NCI-H2107 treated with DMSO at 0.1 percent for 48 hours (cell line): ENCODE results near the gene TGFBR3.
A peak's percentile ranks its signal among the peaks of the same experiment; 100 is the strongest.
"Not testable (repeated sequence)": the region's sequence is repeated elsewhere in the genome, so short reads cannot be mapped to it uniquely, and the experiment has no call there.

Experiments used
- DNase-seq: peaks from one replicate; lab custom pipeline; 2025; ENCODE audit not compliant: unreplicated experiment; lab: John Stamatoyannopoulos, UW

TGFBR3 gene

DNA sequence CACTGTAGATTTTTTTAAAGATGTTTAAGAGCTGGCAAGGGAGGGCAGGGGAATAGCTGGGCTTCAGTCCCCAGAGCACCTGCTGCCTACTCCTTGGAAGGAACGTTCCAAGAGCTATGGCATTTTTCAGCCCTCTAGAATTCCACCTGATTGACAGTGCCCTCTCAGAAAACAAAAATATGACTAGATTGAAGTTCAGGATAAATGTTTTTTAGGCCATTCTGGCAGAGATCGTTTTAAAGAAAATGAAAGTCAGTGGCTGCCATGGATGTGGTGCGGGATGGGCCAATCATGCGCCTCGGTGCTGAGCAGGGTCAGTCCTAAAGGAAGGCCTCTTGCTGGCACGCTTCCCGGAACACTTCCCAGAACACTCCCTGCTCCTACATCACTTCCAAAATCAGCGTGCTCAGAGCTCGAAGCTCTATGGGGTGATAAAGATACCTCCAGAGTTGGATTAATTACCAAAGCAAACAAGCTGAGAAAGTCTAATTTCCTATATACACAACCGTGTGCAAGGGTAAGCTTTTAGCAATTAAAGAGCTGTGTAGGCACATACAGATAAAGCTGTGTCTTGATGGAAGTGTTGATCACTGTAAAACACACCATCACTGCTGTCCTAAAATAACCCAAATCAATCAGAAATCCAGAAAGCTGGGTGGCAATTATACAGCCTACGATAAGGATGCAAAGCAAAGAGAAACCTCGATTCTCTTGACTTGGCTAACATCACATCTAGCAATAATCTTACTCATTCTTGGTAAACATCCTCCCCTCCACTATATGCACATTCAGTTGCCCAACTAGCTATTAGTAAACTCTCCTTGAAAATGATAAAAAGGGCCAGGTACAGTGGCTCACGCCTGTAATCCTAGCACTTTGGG lies 34.6 kb downstream of the TGFBR3 start:
- peak; percentile 78 for DNase-seq

- no peak for DNase-seq
Measured at GRCh38 chr1:91850708-91851107, 35.2 kb downstream of the TGFBR3 start.

DNA sequence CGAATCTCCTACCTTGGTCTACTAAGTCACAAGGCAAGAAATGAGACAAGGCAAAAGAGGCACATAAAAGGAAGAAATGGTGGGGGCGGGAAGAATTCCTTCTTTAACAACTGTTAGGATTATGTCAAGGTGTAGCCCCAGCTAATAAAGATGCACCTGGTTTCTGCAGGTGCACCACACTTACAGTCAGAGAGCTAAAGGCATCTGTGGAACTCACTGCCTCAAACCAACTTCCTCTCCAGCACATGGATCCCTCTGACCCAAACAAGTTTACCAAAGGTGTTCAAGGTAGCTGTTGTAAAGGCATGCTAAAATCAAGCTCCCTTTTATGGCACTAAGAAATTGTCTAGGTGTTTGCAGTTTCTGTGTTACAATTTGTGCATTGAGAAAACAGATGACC lies 38.1 kb downstream of the TGFBR3 start:
- DNase-seq, result no peak

DNA sequence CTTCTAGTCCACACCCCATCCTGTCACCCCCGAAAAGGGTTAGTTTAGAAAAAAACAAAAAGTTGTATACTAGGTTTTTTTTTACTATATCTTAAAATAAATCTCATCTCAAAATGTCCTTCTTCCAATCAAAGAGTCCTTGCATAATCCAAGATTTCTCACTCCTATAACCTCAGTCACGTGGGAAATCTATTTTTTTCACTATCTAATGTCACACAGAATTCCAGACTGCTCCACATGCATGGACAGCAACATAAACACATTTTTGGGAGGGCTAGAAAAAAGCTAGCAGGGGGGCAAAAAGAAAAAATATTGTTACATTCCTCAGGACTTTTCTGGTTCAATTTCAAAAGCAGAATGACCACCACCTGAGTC lies 39.3 kb downstream of the TGFBR3 start:
- no peak for DNase-seq

DNA sequence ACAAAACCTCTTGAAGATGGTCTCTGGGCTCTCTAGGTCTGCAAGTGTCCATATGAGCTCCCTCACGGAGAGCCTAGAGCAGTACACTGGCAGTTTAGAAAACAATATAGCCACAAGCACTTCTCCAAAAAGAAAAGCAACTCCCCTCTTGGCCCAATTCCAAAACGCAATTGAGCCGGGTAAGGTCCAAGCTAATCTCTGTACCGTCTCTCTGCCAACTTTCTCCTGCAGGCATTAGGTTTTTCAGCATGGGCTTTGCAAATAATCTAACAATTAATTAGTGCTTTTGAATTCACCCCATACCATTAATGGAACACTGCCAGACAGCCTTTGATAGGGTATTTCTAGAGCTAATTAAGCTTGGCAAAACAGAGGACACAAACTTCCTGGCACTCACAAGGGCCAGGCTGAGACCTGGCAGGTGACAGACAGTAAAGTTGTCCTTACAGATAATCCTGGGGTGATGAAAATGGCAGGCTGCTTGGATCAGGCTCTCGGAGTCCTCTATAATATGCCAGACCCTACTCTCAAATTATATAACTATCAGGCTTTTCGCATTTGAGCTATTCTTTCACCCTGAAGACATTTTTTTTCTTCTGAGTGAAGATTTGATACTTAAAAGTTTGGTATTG lies 39.8 kb downstream of the TGFBR3 start:
- DNase-seq, result peak; percentile 95

DNA sequence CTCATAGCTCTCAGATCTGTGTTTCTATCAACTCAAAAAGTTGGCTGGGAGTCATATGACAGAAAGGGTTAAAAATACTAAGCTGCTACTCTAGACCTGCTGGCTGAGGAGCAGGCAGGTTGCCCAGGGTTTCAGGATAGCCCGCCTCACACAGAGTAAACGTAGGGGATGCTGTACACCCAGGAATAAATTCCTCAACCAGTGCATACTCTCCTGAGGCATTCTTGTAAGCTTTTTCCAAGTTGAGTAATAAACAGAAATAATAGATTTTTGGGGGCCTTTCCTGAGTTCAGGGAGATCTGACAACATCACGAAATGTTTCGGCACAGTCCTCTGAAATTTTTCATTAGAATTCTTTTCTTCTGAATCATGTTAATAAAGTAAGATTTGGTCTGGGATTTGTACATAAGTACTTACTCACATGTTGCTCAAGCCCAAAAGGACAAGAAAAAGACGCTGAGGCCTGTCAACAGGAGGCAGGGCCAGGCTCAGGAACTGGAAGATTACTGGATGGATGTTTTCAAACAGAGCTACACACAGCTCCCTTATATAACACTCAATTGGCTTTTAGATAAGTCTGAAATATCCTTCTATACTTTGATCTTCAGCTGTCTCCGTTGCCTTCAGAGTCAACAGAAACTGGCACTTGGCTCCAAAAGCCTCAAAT lies 41.0 kb downstream of the TGFBR3 start:
- no peak for DNase-seq

DNA sequence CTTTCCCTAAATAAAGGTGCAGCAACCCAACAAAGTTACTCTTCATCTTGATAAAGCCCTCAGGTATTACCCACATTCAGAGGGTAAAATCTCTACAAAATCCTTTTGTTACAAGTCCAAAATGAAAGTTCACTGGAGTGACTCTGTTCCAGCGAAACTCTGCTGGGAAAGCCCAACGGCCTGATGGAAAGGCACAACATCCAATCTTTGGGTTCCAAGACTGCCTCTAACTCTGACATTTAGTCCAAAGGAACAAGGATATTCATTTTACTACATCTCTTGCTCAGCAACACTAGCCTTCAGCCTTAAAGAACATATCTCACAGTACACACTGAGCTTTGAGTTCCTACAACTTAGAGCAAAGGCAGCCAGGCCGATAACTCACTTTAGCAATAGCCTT lies 42.1 kb downstream of the TGFBR3 start:
- DNase-seq, result no peak

DNA sequence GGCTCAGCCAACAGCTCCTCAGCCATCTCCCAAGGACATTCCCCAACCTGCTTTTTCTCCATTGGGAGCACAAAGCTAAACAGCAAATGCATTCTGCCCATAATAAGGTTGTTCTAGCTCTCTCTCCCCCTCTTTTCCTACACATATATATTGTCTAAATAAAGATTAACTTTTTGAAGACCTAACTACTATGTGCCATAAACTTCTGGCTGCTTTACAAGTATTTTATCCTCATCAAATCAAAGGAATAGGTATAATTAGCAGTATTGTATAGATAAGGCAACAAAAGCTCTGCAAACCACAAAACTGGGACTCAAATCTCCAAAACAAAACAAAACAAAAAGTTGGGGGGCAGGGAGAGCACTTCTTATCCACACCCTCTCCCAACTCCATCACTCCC lies 43.4 kb downstream of the TGFBR3 start:
- no peak for DNase-seq

DNA sequence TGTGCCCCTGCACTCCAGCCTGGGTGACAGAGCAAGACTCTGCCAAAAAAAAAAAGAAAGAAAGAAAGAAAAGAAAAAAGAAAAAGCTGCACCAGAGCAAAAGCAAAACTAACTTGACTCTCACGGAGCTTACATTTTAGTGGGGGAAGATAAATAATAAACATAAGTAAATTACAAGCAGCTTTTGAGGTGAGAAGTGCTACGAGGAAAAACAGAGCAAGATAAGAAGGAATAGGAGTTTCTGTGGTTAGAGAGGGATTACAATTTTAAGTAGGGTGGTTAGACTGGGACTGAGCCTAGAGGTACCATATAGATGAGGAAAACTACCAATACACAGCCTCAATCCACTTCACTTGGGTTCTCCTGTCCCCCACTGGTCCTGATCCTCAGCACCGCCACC lies 43.9 kb downstream of the TGFBR3 start:
- no peak for DNase-seq

GRCh38 chr1:91840276-91840675 lies 45.7 kb downstream of the TGFBR3 start:
- DNase-seq, result not testable (repeated sequence)

DNA sequence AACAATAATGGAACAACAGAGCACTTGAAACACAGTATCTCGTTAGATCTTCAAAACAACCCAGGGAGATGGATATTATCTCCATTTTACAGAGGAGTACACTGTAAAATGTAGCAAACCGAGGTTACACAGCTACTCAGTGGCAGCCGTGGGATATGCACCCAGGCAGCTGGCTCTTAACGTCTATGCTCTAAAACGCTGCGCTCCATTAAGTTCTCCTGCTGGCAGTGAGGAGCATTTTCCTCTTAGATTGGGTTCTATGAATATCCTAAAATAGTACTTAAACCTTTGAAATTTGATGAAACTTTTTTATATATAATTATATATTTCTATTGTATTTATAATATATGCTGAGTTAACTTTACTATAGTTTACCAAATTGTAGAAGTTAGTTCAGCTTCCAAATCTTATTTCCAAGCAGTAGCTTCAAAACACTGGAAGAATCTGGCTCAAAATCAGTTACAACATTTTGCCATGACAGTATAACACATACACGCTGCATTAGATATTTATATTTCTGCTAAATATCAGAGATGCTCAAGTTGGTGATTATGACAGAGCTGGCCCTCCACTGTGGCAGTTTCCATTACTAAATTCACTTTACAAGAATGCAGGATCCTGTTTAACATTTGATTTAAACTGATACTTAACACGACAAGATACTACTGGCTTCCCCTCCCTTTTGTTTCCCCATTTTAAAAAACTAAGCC lies 49.5 kb downstream of the TGFBR3 start:
- DNase-seq, result peak; percentile 20

- DNase-seq, result no peak
Measured at GRCh38 chr1:91835087-91835521, 50.8 kb downstream of the TGFBR3 start.

DNA sequence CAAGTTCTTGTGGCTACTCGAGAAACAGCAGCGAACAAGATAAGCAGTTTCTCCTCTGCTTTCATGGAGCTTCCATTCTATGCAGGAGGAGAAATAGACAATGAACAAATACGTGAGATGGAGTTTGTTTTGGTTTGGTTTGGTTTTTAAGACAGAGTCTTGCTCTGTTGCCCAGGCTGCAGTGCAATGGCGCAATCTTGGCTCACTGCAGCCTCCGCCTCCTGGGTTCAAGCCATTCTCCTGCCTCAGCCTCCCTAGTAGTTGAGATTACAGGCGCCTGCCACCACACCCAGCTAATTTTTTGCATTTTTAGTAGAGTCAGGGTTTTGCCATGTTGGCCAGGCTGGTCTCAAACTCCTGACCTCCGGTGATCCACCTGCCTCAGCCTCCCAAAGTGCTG lies 51.4 kb downstream of the TGFBR3 start:
- DNase-seq, result not testable (repeated sequence)

- DNase-seq, result no peak
Measured at GRCh38 chr1:91833946-91834345, 52.0 kb downstream of the TGFBR3 start.

DNA sequence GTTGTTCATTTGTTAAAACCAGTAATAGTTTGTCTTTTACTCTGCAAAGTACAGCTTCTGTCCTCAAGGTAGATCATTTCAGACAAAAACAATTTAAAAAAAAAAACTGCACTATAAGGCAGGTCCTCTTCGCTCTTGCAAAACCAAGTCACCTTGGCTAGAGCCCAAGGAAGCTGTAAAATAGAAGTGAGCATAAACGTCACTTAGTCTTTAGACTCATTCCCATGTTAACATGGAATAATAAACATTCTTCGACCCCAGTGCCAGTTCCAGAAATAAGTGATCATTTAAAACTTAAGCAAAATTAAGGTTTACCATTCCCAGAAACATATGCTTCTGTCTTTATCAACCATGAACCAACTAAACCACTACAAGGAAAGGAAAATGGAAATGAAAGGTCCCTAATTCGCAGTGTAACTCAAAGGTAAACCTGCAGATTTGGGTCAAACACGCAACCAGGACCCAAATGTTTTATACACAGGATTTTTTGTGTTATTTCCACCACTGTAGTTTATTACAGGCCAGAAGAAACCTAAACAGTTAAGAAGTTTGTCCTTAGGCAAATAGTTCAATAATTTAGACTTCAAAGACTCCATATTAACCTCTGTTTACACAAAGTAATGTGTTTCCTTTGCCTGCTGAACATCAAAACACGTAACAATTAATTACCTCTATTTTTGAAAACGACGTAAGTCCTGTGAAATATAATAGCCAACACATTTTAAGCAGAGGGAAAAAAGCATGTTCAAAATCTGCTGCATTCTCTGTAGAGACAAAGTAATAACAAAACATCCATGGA lies 54.6 kb downstream of the TGFBR3 start:
- no peak for DNase-seq

- no peak for DNase-seq
Measured at GRCh38 chr1:91830242-91831131, 55.5 kb downstream of the TGFBR3 start.

GRCh38 chr1:91829293-91830153 lies 56.4 kb downstream of the TGFBR3 start:
- no peak for DNase-seq

GRCh38 chr1:91828583-91829281 lies 57.2 kb downstream of the TGFBR3 start:
- no peak for DNase-seq
